HepG2 (cell line): Measurements from ENCODE around the gene SNRNP48. TPM values are rescaled to one million over a fixed set of nuclear protein-coding genes. Genes with fewer than 3 reads are reported as not detected.
A peak's percentile ranks its signal among the peaks of the same experiment; 100 is the strongest.

Experiments used
- ATAC-seq: fragments of 200-7000 bp; cut with Tn5 transposase; 3 replicates; pipeline ENCODE4 v1.9.1; 2020; ENCODE audit warnings: mild to moderate bottlenecking, moderate library complexity
- BruUV-seq: library from RNA; stranded (reverse); fragments of 400-500 nt; replicated peaks from 2 replicates; lab custom pipeline; 2021; lab: Mats Ljungman, UMichigan
- CTCF ChIA-PET: fragments of 300-600 bp; formaldehyde crosslinking; extraction: SDS; loops from one replicate; lab custom pipeline; 2021; ENCODE audit warnings: low total read pairs, inconsistent platforms, low intra/inter-chr PET ratio; lab: Yijun Ruan, JAX
- POLR2A ChIA-PET: fragments of 350-600 bp; sonication (Branson Sonifier 250); formaldehyde crosslinking; loops from one replicate; lab custom pipeline; 2020; ENCODE audit warnings: antibody characterized with exemption, inconsistent platforms; lab: Yijun Ruan, JAX
- DNase-seq: peaks from one replicate; pipeline ENCODE4 v3.0.0-alpha.2; 2015; ENCODE audit warnings: low spot score
- FAIRE-seq: peaks from 3 replicates; lab custom pipeline; 2011; peaks lifted over from hg19 to GRCh38; lab: Jason Lieb, UNC
- H2AFZ ChIP-seq: one replicate; pipeline ENCODE4 v1.6.1; 2011; ENCODE audit warnings: low read length, inconsistent platforms
- H3K27ac ChIP-seq: fragments of 300-600 bp; 3 replicates; pipeline ENCODE4 v1.8.0; 2011; ENCODE audit warnings: mixed run types, mild to moderate bottlenecking, mixed read lengths, low read length, inconsistent platforms; ENCODE audit not compliant: insufficient read depth; ENCODE audit errors: extremely low read length
- H3K27me3 ChIP-seq, 2 experiments: fragments of 200-600 bp in 1 of 2; 2 replicates in 1 of 2; 3 replicates in 1 of 2; pipeline versions ENCODE4 v1.6.0 to v1.8.0; 2011; ENCODE audit warnings: low read length in 2 of 2, mild to moderate bottlenecking in 2 of 2, moderate library complexity in 2 of 2, inconsistent platforms in 1 of 2; ENCODE audit not compliant: insufficient read depth in 2 of 2, control insufficient read depth in 1 of 2
- H3K36me3 ChIP-seq, 2 experiments: fragments of 200-600 bp in 1 of 2; replicated peaks in 1 of 2; 2 replicates in 1 of 2; 3 replicates in 1 of 2; pipeline versions ENCODE4 v1.5.1 to v1.8.0; 2011; ENCODE audit warnings: low read length in 2 of 2, inconsistent platforms in 1 of 2; ENCODE audit not compliant: insufficient read depth in 2 of 2, control insufficient read depth in 1 of 2
- H3K4me1 ChIP-seq: 2 replicates; pipeline ENCODE4 v1.5.1; 2012; ENCODE audit warnings: low read length, inconsistent platforms; ENCODE audit not compliant: insufficient read depth
- H3K4me2 ChIP-seq: 2 replicates; pipeline ENCODE4 v1.6.0; 2011; ENCODE audit warnings: low read depth, low read length, inconsistent platforms
- H3K4me3 ChIP-seq, 3 experiments: fragments of 200-600 bp in 1 of 3; sonication (generic), shearing (Covaris generic) in 1 of 3; replicated peaks in 1 of 3; 2 replicates each; pipeline ENCODE4 v1.5.1; 2011 to 2016; ENCODE audit warnings: low read length in 3 of 3, inconsistent platforms in 2 of 3, low read depth in 2 of 3, mild to moderate bottlenecking in 2 of 3, control low read depth in 1 of 3, mixed read lengths in 1 of 3; ENCODE audit not compliant: insufficient read depth in 1 of 3
- H3K79me2 ChIP-seq: one replicate; pipeline ENCODE4 v1.6.1; 2011; ENCODE audit warnings: low read length, inconsistent platforms; ENCODE audit not compliant: insufficient read depth
- H3K9ac ChIP-seq: 2 replicates; pipeline ENCODE4 v1.6.0; 2011; ENCODE audit warnings: mild to moderate bottlenecking, low read depth, low read length, inconsistent platforms; ENCODE audit not compliant: insufficient read depth
- H3K9me3 ChIP-seq: 2 replicates; pipeline ENCODE4 v1.5.1; 2012; ENCODE audit warnings: mild to moderate bottlenecking, low read length
- H4K20me1 ChIP-seq: 2 replicates; pipeline ENCODE4 v1.6.0; 2011; ENCODE audit warnings: inconsistent platforms, mild to moderate bottlenecking, low read length, moderate library complexity; ENCODE audit not compliant: insufficient read depth
- FOSL2 ChIP-seq: sonication (generic); formaldehyde crosslinking; IDR thresholded peaks from 2 replicates; pipeline ENCODE4 v1.4.0; 2020; ENCODE audit warnings: missing genetic modification reagents
- GLI4 ChIP-seq: sonication (generic); formaldehyde crosslinking; IDR thresholded peaks from 2 replicates; pipeline ENCODE4 v1.5.1; 2020; ENCODE audit warnings: missing genetic modification reagents, mild to moderate bottlenecking, moderate library complexity, borderline replicate concordance
- MED1 ChIP-seq: sonication (generic); formaldehyde crosslinking; IDR thresholded peaks from 2 replicates; pipeline ENCODE4 v1.4.0; 2020; ENCODE audit warnings: missing genetic modification reagents
- SP140L ChIP-seq: sonication (generic); formaldehyde crosslinking; IDR thresholded peaks from 2 replicates; pipeline ENCODE4 v1.4.0; 2020; ENCODE audit warnings: missing genetic modification reagents, borderline replicate concordance
- SP4 ChIP-seq: sonication (generic); formaldehyde crosslinking; IDR thresholded peaks from 2 replicates; pipeline ENCODE4 v1.8.1; 2023; ENCODE audit warnings: mild to moderate bottlenecking, missing genetic modification reagents
- TEAD3 ChIP-seq: optimal IDR thresholded peaks from 2 replicates; pipeline ENCODE3; 2016; ENCODE audit warnings: borderline replicate concordance
- ZFP36L2 ChIP-seq: sonication (generic); formaldehyde crosslinking; IDR thresholded peaks from 2 replicates; pipeline ENCODE4 v1.4.0; 2020; ENCODE audit warnings: missing genetic modification reagents
- ZNF30 ChIP-seq: sonication (generic); formaldehyde crosslinking; IDR thresholded peaks from 2 replicates; pipeline ENCODE4 v1.5.0; 2020; ENCODE audit warnings: mild to moderate bottlenecking, missing genetic modification reagents
- ZNF547 ChIP-seq: sonication (generic); formaldehyde crosslinking; IDR thresholded peaks from 2 replicates; pipeline ENCODE4 v1.5.1; 2020; ENCODE audit warnings: mild to moderate bottlenecking, missing genetic modification reagents
- WGBS: methylation state at CpG from one replicate; pipeline ENCODE4 v1.1.6; 2017; ENCODE audit warnings: low lambda C conversion rate; 5-methylcytosine and 5-hydroxymethylcytosine counted together
- in situ Hi-C: cut with HindIII; loops from 2 replicates; pipeline ENCODE4 v1.10.0; 2017; ENCODE audit warnings: low pct_unique_long_range_greater_than_20kb; ENCODE audit not compliant: extremely low pct_ligation_motif_present
- intact Hi-C: fragments of 100-400 bp; cut with micrococcal nuclease; formaldehyde crosslinking; loops from one replicate; pipeline ENCODE4 v1.10.0; 2022; ENCODE audit not compliant: unreplicated experiment
- polyA plus RNA-seq, 8 experiments: library from polyadenylated mRNA; depleted of rRNA in 3 of 8; stranded (reverse) in 7 of 8; unstranded in 1 of 8; fragments of >200 nt; fragmentation: Illumina TruSeq in 4 of 8; extraction: Trizol in 4 of 8; gene quantifications; 2 replicates each; pipeline versions ENCODE4 v1.2.1 to v1.2.3, GENCODE V29; 2011 to 2016; ENCODE audit warnings: low read depth in 4 of 8, missing spikeins in 1 of 8, mixed read lengths in 1 of 8; ENCODE audit not compliant: insufficient read depth in 1 of 8
- total RNA-seq, 5 experiments: library from RNA; depleted of rRNA; stranded (reverse); fragments of >200 nt; fragmentation: Illumina TruSeq; extraction: Trizol; gene quantifications; 2 replicates each; pipeline ENCODE4 v1.2.3, GENCODE V29; 2016; ENCODE audit warnings: low read depth in 1 of 5
- TF ChIP-seq, protein P1 (sequence below): sonication (generic); formaldehyde crosslinking; IDR thresholded peaks from 2 replicates; pipeline ENCODE4 v1.4.0; 2020; ENCODE audit warnings: missing genetic modification reagents; ENCODE audit errors: not compliant biosample characterization
- TF ChIP-seq, protein P2 (sequence below): sonication (generic); formaldehyde crosslinking; IDR thresholded peaks from 2 replicates; pipeline ENCODE4 v1.4.0; 2020; ENCODE audit warnings: mild to moderate bottlenecking, missing genetic modification reagents
- TF ChIP-seq, protein P3 (sequence below): IDR thresholded peaks from 2 replicates; pipeline ENCODE4 v1.6.1; 2016; ENCODE audit warnings: low read depth, control low read depth
- TF ChIP-seq, protein P4 (sequence below): sonication (generic); formaldehyde crosslinking; IDR thresholded peaks from 2 replicates; pipeline ENCODE4 v1.8.0; 2022; ENCODE audit warnings: low read depth, missing genetic modification reagents
- TF ChIP-seq, protein P5 (sequence below): IDR thresholded peaks from 2 replicates; pipeline ENCODE4 v1.6.1; 2018; ENCODE audit warnings: missing genetic modification reagents
- TF ChIP-seq, protein P6 (sequence below): sonication (generic); formaldehyde crosslinking; IDR thresholded peaks from 2 replicates; pipeline ENCODE4 v1.4.0; 2020; ENCODE audit warnings: mild to moderate bottlenecking, missing genetic modification reagents
- TF ChIP-seq, protein P7 (sequence below): sonication (generic); formaldehyde crosslinking; IDR thresholded peaks from 2 replicates; pipeline ENCODE4 v1.9.0; 2022; ENCODE audit warnings: missing genetic modification reagents, mild to moderate bottlenecking, borderline replicate concordance

The SNRNP48 gene
- total and polyA plus RNA-seq, 2 of the 13 experiments (the other 11 are each of a cell fraction or from before 2014, with no cell fraction given), result 17.5 to 47.5 TPM

DNA sequence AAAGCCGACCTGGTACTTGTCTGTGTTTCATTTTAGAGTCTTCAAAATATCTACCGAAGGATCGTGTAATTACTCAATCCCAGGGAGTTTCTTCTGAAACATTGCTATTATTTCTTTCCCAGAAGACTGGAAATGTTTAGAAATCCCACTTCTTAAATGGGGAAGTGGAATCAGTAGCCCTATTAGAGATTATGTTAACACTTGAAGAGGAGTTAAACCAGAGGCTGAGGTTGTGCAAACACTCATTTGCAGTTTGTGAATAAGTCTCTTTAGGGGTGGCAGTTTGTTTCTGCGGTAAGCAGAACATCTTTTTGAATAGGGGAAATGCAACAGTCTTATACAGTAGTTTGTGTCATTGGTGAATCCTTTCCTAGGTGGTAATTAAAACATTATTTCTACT, 27.2 kb upstream of the SNRNP48 start:
- POLR2A ChIA-PET, result interaction anchor here (1.0 kb wide), 1 partner anchor 14 kb away, joined by 5 read pairs; no protein-coding TSS in a partner anchor
- peaks cover 16% of the 10 kb centered on the region for H3K79me2 ChIP-seq
- H3K9me3 ChIP-seq, result no peaks in the 10 kb centered on the region
- in situ Hi-C loops, result no loop called here
- peaks cover 38 to 85% of the 10 kb centered on the region in 2 experiments for H3K36me3 ChIP-seq
- no peak overlapping the region for H3K4me3 ChIP-seq
- intact Hi-C loops, result loop anchor here (5.0 kb wide), 1 partner anchor 115 kb away; no protein-coding TSS in a partner anchor
- CTCF ChIA-PET, result no interaction called here
- H3K27ac ChIP-seq, result peak overlapping the region; percentile 78
- BruUV-seq, result no TSS peak
- 98% methylated on average over 4 of the region's 4 CpGs for WGBS
- peaks cover 50% of the 10 kb centered on the region for H3K4me1 ChIP-seq
- no peak overlapping the region for H3K4me2 ChIP-seq
- no peak overlapping the region for H2AFZ ChIP-seq
- FAIRE-seq (no peak), DNase-seq (no peak), ATAC-seq (no peak)
- H3K9ac ChIP-seq, result no peak overlapping the region
- no peaks in the 10 kb centered on the region for H4K20me1 ChIP-seq
- no peaks in the 10 kb centered on the region for H3K27me3 ChIP-seq
- TF ChIP-seq, protein P1, sequence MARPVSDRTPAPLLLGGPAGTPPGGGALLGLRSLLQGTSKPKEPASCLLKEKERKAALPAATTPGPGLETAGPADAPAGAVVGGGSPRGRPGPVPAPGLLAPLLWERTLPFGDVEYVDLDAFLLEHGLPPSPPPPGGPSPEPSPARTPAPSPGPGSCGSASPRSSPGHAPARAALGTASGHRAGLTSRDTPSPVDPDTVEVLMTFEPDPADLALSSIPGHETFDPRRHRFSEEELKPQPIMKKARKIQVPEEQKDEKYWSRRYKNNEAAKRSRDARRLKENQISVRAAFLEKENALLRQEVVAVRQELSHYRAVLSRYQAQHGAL (CRISPR knock-in tag), result no peak
- TF ChIP-seq, protein P2, sequence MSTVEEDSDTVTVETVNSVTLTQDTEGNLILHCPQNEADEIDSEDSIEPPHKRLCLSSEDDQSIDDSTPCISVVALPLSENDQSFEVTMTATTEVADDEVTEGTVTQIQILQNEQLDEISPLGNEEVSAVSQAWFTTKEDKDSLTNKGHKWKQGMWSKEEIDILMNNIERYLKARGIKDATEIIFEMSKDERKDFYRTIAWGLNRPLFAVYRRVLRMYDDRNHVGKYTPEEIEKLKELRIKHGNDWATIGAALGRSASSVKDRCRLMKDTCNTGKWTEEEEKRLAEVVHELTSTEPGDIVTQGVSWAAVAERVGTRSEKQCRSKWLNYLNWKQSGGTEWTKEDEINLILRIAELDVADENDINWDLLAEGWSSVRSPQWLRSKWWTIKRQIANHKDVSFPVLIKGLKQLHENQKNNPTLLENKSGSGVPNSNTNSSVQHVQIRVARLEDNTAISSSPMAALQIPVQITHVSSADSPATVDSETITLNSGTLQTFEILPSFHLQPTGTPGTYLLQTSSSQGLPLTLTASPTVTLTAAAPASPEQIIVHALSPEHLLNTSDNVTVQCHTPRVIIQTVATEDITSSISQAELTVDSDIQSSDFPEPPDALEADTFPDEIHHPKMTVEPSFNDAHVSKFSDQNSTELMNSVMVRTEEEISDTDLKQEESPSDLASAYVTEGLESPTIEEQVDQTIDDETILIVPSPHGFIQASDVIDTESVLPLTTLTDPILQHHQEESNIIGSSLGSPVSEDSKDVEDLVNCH (CRISPR knock-in tag), result no peak
- TF ChIP-seq, protein P3, sequence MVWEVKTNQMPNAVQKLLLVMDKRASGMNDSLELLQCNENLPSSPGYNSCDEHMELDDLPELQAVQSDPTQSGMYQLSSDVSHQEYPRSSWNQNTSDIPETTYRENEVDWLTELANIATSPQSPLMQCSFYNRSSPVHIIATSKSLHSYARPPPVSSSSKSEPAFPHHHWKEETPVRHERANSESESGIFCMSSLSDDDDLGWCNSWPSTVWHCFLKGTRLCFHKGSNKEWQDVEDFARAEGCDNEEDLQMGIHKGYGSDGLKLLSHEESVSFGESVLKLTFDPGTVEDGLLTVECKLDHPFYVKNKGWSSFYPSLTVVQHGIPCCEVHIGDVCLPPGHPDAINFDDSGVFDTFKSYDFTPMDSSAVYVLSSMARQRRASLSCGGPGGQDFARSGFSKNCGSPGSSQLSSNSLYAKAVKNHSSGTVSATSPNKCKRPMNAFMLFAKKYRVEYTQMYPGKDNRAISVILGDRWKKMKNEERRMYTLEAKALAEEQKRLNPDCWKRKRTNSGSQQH (CRISPR knock-in tag), result no peak
- TF ChIP-seq SP140L (CRISPR knock-in tag) (no peak), GLI4 (CRISPR knock-in tag) (no peak), ZNF30 (CRISPR knock-in tag) (no peak), FOSL2 (CRISPR knock-in tag) (no peak), MED1 (CRISPR knock-in tag) (no peak), ZNF547 (CRISPR knock-in tag) (no peak), ZFP36L2 (no peak), TEAD3 (no peak), SP4 (CRISPR knock-in tag) (no peak)
- TF ChIP-seq, protein P4, sequence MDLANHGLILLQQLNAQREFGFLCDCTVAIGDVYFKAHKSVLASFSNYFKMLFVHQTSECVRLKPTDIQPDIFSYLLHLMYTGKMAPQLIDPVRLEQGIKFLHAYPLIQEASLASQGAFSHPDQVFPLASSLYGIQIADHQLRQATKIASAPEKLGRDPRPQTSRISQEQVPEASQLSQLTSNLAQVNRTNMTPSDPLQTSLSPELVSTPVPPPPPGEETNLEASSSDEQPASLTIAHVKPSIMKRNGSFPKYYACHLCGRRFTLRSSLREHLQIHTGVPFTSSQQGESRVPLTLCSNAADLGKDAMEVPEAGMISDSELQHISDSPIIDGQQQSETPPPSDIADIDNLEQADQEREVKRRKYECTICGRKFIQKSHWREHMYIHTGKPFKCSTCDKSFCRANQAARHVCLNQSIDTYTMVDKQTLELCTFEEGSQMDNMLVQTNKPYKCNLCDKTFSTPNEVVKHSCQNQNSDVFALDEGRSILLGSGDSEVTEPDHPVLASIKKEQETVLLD (CRISPR knock-in tag), result no peak
- TF ChIP-seq, protein P5, sequence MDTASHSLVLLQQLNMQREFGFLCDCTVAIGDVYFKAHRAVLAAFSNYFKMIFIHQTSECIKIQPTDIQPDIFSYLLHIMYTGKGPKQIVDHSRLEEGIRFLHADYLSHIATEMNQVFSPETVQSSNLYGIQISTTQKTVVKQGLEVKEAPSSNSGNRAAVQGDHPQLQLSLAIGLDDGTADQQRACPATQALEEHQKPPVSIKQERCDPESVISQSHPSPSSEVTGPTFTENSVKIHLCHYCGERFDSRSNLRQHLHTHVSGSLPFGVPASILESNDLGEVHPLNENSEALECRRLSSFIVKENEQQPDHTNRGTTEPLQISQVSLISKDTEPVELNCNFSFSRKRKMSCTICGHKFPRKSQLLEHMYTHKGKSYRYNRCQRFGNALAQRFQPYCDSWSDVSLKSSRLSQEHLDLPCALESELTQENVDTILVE, result no peak
- TF ChIP-seq, protein P6, sequence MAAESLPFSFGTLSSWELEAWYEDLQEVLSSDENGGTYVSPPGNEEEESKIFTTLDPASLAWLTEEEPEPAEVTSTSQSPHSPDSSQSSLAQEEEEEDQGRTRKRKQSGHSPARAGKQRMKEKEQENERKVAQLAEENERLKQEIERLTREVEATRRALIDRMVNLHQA (CRISPR knock-in tag), result no peak
- TF ChIP-seq, protein P7, sequence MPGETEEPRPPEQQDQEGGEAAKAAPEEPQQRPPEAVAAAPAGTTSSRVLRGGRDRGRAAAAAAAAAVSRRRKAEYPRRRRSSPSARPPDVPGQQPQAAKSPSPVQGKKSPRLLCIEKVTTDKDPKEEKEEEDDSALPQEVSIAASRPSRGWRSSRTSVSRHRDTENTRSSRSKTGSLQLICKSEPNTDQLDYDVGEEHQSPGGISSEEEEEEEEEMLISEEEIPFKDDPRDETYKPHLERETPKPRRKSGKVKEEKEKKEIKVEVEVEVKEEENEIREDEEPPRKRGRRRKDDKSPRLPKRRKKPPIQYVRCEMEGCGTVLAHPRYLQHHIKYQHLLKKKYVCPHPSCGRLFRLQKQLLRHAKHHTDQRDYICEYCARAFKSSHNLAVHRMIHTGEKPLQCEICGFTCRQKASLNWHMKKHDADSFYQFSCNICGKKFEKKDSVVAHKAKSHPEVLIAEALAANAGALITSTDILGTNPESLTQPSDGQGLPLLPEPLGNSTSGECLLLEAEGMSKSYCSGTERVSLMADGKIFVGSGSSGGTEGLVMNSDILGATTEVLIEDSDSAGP (CRISPR knock-in tag), result no peak
